Stimulated activated CD4-positive, alpha-beta T cell treated with anti-CD3 and anti-CD28 coated beads, TNF-alpha, amount 100 ng/mL, for 48 hours (primary cell): Measurements from ENCODE around the gene TSPAN17.
A peak's percentile ranks its signal among the peaks of the same experiment; 100 is the strongest.

Experiments used
- DNase-seq, 3 donors: peaks; one replicate each; pipeline ENCODE4 v3.0.0-alpha.2; 2020; ENCODE audit warnings: low read depth in 3 of 3

TSPAN17 gene

DNA sequence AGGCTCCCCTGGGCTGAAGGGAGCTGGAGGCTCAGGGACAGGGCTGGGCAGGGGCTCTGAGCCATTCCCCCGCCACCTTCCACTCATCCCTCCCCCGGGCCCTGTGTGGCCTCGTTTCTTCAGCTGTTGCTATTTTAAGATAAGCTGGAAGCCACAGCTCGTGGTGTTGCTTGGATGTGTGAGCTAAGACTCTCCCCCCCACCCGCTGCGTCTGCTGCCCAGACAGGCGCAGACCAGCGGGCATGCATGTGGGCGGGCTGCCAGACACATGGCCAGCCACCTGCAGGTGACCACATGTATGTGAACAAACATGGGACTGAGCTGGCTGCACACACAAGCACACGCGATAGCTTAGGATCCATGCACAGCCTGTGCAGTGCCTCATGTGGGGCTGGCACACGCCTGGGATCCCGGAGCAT, 25.6 kb upstream of the TSPAN17 start:
- no peak for DNase-seq

DNA sequence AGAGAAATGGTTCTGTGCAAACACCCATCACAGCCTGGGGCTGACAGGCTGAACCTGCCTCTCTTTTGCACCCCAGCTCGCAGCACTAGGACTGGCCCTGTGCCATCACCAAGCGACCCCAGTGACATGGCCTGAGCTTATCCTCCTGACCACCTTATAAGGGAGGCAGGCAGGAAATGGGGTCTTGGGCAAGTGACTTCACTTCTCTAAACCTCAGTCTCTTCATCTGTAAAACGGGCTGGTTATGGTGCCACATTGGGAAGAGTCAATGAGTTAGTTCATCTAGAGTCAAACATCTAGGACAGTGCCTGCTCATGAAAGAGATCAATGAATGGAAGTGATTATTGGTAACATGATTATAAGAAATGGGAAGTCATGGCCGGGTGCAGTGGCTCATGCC, 23.1 kb upstream of the TSPAN17 start:
- DNase-seq: no peak

DNA sequence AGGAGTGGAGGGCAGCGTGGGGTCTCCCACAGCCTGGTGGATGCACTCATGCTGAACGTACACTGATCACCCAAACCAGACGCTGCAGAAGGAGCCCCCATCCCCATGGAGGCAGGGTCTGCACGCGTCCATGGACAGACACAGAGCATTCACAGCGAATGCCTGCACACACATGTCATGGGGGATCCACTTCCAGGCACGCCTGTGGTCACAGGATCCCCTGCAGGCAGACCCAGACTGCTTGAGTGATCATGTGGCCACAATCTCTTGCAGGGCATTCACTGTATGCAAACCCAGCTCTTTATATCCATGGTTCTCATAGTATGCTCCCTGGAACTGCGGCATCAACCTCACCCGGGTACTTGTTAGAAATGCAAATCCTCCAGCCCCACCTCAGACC, 22.3 kb upstream of the TSPAN17 start:
- no peak for DNase-seq

DNA sequence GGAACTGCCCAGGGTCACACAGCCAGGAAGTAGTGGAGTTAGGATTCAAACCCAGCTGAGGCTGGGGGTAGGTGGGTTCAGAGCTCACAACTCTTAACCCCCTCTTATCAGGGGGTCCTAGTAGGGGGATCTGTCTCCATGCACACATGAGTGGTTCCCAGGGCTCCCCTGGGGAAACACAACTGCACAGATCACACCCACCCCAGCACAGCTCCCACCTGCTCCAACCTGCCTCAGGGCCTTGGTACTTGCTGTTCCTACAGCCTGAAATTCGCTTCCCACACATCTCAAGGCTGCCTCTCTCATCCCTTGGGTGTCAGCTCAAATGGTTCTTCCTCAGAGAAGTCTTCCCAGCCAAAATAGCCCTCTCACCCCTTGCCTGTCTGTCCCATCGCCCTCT, 21.8 kb upstream of the TSPAN17 start:
- DNase-seq: no peak

DNA sequence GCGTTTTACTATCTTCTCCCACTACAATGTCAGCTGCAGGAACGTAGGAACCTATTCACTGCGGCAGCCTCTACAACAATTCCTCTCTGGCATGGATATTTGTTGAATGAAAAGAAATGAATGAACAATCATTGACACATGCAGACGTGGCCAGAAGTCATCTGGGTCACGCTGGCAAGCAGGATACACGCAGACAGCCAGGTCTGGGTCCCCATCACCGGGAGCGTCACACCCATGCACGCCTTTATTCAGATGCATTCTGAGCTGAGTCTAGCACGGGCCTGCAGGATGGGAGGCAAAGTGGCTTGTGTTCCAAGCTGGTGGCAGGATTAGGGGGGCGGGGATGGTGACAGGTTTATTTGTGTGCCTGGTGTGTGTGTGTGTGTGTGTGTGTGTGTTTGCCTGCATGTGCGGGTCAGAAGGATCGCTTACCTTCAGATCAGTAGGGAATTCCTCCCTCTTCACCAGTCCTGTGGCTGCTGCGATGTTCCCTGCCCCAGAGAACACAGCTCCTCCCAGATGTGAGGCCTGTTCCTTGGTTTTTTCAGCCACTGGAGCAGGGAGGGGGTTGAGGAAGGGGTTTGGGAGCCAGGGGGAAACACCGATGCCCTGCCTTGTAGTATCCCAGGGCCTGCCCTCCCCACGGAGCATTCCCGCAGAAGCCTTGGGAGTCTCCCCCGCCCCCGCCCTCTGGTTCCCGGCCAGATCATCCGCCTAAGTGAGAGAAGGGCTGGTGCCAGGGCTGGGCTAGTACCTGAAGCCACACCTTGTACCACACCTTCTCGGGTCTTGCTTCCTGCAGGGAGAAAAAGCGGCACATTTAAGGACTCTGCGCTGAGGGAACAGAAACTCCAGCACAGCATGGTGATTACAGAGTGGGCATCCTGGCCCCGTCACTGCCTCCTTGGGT, 21.1 kb upstream of the TSPAN17 start:
- DNase-seq: no peak

DNA sequence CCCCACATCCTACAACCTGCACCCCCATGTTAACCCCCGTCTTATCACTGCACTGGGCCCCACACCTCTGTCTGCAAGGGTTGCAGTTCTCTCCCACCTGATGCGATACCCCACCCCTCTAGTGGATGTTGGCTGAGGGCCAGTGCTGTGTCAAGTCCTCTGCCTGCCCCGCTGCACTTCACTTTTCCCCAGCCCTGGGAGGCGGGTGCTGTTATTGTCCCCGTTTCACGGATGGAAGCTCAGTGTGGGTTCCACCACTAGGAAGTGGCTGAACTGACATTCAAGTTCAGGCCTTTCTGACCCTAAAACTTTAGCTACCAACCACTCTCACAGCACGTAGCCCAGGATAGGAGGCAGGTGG, 20.4 kb upstream of the TSPAN17 start:
- DNase-seq: no peak

DNA sequence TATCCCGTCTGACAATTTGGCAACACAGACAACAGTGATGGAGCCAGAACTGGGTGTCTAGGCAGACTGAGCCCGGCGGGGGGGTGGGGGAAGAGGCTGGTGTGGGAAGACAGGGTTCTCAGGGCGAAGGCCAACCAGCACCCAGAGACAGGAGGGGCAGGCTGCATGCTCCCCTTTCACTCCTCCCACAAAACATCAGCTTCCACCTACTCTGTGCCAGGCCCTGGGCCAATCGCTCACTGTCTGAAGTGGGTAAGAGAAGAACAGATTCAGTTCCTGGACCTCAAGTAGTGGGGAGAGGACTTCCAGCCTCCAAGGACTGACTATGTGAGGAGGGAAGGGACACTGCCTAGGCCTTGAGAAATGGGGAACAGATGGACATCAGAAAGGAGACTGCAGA, 19.7 kb upstream of the TSPAN17 start:
- no peak for DNase-seq

DNA sequence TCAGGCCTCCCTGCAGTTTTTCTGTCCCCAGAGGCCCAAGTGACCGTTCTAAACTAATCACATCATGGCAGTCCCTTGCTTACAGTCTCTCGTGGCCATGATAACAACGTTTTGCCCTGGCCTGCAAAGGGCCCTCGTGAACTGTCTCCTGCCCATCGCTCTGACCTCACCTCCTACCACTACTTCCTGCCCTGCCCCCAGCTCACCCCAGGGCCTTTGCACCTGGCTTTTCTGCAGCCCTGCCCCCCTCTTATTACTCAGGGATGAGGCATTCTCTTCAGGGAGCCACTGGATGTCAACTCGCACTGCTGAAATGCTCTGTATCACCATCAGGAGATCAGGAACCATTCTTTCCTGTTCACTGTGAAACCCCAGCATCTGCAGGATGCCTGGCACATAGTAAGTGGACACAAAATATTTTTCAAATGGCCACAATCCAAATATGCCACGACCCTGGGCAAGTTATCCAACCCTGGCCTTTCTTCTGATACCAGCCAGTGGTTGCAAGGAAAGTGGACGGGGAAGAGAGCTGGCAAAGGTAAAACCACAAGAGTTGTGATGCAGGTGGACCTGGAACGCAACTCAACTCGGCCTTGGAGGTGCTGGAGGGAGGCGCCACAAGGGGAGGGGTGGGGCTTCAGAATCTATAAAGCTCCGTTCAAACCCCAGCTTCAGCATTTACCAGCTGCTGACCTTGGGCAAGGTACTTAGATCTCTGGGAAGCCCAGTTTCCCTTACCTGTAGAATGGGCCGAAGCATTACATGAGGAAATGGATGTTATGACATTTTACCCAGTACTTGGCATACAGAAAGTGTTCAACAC, 18.7 kb upstream of the TSPAN17 start:
- no peak for DNase-seq

DNA sequence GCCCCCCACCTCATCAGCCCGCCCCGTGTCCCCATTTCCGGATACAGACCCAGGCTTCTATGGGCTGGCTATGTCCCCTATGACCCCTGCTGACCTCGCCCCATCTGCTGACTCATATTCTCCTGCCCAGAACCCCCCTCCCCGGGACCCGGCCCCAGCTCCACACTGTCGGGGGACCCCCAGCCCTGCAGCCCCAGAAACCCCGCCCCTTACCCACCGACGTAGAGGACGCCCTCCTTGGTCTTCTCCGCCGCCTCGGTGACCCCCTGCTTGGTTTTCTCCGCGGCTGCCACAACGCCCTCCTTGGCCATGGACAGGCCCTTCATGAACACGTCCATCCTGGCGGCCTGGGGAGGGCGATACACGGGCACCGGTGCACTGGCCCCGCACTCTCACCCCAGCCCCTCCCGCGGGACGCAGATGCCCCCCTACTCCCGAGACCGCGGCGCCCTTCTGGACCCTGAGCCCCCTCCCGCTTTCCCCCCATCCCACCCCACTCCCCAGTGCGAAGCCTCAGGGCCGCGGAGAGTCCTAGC, 17.9 kb upstream of the TSPAN17 start:
- DNase-seq: no peak

DNA sequence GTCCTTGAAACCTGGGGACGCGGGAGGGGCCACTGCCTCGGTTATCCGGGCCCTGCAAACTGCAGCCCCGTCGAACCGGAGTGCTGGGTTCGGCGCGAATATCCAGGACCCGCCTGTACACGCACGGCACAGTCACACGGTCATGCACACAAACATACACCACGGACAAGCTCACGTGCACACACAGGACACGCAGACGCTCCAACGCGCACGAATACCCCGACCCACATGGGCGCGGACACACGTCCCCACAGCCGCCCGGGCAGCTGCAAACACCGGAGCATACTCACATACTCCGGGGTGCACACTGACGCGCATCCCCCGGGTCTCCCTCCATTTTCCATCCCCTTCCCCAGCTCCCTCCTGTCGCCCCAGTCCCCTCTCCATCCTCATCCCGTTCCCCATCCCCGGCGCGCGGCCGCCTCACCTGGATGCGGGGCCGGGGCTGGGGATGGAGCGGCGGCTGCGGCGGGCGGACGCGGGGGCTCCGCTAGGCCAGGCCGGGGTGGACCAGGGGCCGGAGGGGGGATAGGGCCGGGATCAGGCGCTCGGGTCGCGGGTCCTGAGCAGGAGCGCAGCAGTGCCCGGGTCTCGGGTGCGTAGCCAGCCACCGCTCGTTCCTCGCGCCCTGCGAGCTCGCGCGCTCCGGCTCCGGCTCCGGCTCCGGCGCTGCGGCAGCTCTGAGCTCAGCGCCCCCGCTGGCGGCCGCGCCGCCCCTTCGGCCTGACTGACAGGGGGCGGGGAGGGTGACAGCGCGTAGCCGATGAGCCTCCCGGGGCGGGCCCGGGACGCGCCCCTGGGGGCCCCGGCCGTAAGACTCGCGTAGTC, 17.2 kb upstream of the TSPAN17 start, which contains the start of the genes EIF4E1B and SNCB:
EIF4E1B (plus strand) TSS at position 823 of the 828 bp plus-strand sequence. CDS start 12,113 bp downstream, outside the sequence.
SNCB (minus strand) TSS at position 682 of the 828 bp plus-strand sequence. CDS start 880 bp downstream, outside the sequence.
- peak in 2 of 3 donors; percentile 29 to 59 for DNase-seq

DNA sequence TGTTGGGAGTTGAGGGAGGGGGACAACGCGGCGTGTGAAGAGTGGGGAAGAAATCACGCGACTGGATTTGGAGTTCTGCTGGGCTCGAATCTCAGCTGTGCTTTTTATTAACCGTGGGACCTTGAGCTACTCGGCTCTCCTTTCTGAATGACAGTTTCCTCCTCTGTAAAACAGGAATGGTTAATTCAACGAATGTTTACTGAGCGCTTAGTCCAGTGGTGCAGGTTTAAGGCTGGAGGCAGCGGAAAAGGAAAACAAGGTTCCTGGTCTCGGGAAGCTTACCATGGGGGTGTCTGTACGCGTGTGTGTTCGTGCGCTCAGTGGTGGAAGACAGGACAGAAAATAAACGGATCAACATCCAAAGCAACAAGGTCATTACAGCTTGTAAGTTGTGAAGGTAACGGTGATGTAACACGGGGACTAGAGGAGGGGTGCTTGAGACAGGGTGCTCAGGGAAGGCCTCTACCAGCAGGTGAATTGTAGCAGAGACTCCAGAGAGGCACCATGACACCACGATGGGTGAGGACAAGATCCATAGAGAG, 16.5 kb upstream of the TSPAN17 start:
- DNase-seq: no peak

DNA sequence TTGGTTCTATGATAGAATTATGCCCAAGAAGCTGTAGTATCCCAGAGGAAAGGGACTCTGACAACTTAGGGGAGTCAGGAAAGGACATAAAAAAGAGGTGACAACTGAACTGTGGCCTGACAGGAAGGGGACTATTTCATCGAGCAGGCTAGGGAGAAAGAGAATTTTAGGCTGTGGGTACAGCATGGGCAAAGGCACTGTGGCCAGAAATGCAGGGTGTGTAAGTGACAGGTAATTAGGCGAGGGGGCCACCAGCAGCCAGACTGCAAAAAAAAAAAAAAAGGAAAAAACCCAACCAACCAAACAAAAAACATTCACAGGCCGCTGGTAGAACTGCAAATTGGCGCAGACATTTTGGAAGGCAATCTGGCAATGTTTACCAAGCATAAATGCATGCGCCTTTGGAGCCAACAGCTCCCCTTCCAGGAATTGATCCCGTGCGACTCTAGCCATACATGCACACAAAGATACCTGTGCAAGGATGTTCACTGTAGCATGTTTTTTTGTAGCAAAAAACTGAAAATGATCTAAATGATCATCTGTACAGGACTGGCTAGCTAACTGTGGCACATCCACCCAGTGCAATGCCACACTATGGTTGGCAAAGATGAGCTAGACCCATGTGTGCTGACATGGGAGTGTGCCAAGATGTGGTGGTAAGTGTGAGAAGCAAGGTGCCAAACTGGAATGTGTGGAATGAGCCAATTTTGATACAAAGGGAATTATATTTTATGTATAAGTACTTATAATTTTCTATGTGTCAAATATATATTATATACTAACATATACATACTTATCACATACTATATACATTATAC, 15.7 kb upstream of the TSPAN17 start:
- no peak for DNase-seq

DNA sequence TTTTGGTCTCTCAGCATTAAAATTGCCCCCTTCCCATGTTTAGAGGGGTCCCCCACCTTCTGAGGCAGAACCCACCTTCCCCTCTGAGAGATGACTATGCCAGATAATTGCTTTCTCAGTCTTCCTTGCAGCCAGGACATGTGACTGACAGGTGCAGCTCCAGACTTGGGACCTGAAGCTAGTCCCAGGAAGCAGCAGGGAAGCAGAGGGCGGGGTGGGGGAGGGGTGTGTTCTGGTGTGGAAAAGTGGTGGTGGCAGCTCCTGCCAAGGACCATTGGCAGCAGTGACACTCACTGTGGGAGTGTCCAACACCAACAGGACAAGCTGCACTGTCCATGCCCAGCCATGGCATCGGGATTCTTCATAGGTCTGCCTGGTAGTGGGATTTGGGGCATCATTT, 14.5 kb upstream of the TSPAN17 start:
- DNase-seq: no peak

DNA sequence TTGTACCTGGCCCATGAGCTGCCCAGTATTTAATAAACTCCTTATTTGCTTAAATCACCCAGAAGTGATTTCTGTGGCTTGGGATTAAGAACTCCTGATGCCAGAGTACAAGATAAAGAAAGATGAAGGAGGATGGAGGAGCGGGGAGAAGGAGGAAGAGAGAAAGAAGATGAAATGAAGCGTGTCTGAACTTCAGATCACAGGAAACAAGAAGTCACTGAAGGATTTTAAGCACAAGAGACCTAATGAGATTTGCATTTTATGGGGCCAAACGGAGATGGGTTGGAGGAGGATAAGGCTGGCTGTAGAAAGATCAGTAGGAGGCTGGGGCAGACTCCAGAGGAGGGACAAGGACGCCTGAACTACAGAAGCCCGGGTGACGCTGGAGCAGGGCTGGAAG, 13.7 kb upstream of the TSPAN17 start:
- DNase-seq: no peak

DNA sequence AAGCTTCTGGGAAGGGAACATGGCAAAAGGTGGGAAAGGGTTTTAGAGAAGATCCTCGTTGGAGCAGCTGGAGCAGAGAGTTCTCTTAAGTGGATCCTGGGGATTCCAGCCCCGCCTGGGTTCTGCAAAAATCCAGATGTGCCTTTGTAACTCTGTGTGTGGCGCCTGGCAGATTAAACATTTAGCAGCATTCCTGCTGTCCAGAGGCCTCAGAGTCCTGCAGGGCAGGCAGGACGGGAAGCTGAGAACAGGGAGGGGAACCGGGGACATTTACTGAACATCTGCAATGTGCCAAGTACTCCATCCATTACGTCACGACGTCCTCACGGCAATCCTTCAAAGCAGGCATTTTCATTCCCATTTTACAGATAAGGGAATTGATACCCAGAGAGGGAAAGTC, 10.9 kb upstream of the TSPAN17 start:
- no peak for DNase-seq

DNA sequence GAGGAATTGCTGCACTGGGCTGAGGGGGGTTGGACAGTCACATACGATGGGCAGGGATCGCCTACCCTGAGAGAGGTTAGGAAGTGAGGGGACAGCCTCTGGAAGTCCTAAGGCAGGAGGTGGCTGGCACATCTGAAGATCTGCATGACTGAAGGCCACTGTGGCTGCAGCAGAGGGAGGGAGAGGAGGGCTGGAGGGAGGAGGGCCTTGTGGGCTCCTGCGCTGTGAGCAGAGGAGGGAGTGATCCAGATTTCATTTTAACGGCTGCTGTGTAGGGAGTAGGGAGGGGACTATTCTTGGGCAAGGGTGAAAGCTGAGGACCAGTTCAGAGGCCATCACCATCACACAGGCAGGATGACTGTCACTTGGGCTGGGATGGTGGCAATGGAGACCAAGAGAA, 9.7 kb upstream of the TSPAN17 start:
- DNase-seq: no peak

DNA sequence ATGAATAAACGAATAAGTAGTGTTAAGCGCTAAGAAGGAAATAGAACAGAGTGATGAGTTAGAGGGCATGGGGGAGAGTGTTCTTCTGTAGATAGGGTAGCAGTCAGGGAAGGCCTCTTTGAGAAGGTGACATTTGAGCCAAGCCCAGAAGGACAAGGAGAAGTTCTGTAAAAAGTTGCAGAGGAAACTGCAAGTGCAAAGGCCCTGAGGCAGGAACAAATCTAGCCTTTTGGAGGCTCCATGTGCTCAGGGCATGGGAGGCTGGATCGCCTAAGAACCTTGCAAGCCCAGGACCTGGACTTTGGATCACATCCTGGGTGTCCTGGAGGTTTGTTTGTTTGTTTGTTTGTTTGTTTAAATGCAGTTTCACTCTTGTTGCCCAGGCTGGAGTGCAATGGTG, 8.8 kb upstream of the TSPAN17 start:
- DNase-seq: no peak

DNA sequence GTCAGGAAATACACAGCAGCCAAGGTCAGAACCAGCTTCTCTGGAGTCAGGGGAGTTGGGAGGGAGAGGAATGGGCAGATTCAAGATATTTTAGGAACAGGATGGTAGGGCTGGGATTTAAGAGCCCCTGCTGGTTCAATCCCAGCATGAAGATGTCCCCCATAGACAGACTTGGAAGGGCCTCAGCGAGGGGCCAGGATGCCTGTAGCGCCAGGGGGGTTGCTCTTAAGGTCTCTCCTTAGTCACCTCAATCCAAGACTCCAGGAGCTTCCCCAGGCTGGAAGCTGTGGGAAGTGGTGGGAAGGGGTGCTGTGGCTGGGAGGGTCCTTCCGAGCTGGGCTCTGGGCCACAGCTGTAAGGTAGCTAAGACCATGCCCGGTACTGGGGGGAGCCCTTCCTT, 8.1 kb upstream of the TSPAN17 start:
- DNase-seq: no peak

DNA sequence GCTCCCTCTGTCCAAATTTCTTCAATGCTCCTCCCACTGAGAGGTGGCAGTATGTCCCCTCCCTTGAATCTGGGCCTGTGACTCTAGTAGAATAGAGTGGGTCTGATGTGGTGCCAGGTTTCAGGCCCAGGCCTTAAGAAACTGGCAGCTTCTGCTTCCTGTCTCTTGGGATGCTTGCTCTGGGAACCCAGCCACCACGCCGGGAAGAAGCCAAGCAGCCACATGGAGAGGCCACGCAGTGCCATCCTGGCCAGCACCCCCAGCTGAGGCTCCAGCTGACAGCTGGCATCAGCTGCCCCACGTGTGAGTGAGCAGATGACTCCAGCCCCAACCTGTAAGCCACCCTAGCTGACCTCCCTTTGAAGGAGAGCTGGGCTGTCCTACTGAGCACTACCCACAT, 7.3 kb upstream of the TSPAN17 start:
- no peak for DNase-seq

DNA sequence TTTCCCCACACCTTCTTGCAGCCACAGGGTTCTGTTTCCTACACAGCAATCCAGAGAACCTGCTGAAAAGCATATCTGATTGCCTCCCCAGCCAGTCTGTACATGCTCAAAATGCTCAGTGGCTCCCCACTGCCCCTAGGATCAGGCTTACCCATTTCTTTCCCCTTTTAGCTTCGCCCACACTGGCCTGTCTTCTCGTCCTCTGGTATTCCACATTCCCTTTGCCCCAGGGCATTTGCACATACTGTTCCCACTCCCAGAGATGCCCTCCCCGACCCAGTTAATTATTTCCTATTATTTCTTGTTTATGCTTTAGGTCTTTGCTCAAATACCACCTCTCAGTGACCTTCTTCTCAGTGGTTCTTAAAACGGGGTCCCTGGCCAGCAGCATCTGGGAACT, 6.7 kb upstream of the TSPAN17 start:
- no peak for DNase-seq
